ENCODE results near the gene UNC5A. TPM values are rescaled to one million over a fixed set of nuclear protein-coding genes. Genes with fewer than 3 reads are reported as not detected.

The UNC5A gene
- total RNA-seq, 1 experiment from 2014 or later: 0.13 TPM

GRCh38 chr5:176899946-176900779 lies 89.8 kb downstream of the UNC5A start:
- in situ Hi-C loops (cut with HindIII; ENCODE audit: low pct_unique_long_range_greater_than_20kb, low sequenced_read_pairs): no loop called here
- CTCF ChIA-PET: interaction anchor here (0.6 to 1.4 kb wide), 2 partner anchors 10 to 240 kb away, joined by 4 to 6 read pairs; no protein-coding TSS in a partner anchor
- TF ChIP-seq TCF7L2 (IDR thresholded peaks at IDR 0.05; ENCODE audit: low read depth, low read length) (no peak), CTCF (IDR thresholded peaks at IDR 0.05) (no peak), POLR2AphosphoS5 (IDR thresholded peaks at IDR 0.05; ENCODE audit: low read depth, low read length) (no peak)

GRCh38 chr5:176900780-176901204 lies 90.4 kb downstream of the UNC5A start:
- Histone ChIP-seq H3K27ac (ENCODE audit: low read length) (no peak overlapping the region), H3K36me3 (ENCODE audit: control insufficient read depth, insufficient read depth, low read length) (peaks cover 8% of the 10 kb centered on the region), H3K9me3 (ENCODE audit: control insufficient read depth, insufficient read depth, low read depth, low read length) (no peaks in the 10 kb centered on the region), H3K4me3 (ENCODE audit: low read depth in 2 of 2, low read length in 2 of 2) (no peak overlapping the region), H3K4me1 (ENCODE audit: control insufficient read depth, insufficient read depth, low read length) (no peaks in the 10 kb centered on the region), H3K27me3 (ENCODE audit: control insufficient read depth, insufficient read depth, low read length) (no peaks in the 10 kb centered on the region)
- ChIA-PET CTCF (interaction anchor here (0.6 to 1.4 kb wide), 2 partner anchors 10 to 240 kb away, joined by 4 to 6 read pairs; no protein-coding TSS in a partner anchor), POLR2A (no interaction called here)
- no peak for DNase-seq (ENCODE audit: low read depth, low spot score)
- BruUV-seq (replicated peaks): no TSS peak
- ATAC-seq: no peak
- TF ChIP-seq REST (IDR thresholded peaks at IDR 0.05; ENCODE audit: insufficient read depth in 1 of 2, low read depth in 2 of 2, low read length in 1 of 2): no peak
- TF ChIP-seq SIN3A (IDR thresholded peaks at IDR 0.05; ENCODE audit: borderline replicate concordance, insufficient read depth, low read depth, low read length): no peak
- TF ChIP-seq POLR2AphosphoS5 (IDR thresholded peaks at IDR 0.05; ENCODE audit: low read depth, low read length): peak; percentile 39; the same call in 1 of the 2 replicates
- no peak for TF ChIP-seq TCF7L2 (IDR thresholded peaks at IDR 0.05; ENCODE audit: low read depth, low read length)
- in situ Hi-C loops (cut with HindIII; ENCODE audit: low pct_unique_long_range_greater_than_20kb, low sequenced_read_pairs): no loop called here
- intact Hi-C loops (cut with micrococcal nuclease; ENCODE audit: unreplicated experiment): no loop called here

More at GRCh38 chr5:176899946-176900779, 89.8 kb downstream of the UNC5A start:
- DNase-seq (ENCODE audit: low read depth, low spot score): no peak
- Histone ChIP-seq H3K36me3 (ENCODE audit: control insufficient read depth, insufficient read depth, low read length) (peaks cover 8% of the 10 kb centered on the region), H3K27me3 (ENCODE audit: control insufficient read depth, insufficient read depth, low read length) (no peaks in the 10 kb centered on the region), H3K9me3 (ENCODE audit: control insufficient read depth, insufficient read depth, low read depth, low read length) (no peaks in the 10 kb centered on the region), H3K27ac (ENCODE audit: low read length) (no peak overlapping the region), H3K4me3 (ENCODE audit: low read depth in 2 of 2, low read length in 2 of 2) (no peak overlapping the region), H3K4me1 (ENCODE audit: control insufficient read depth, insufficient read depth, low read length) (no peaks in the 10 kb centered on the region)
- peak; percentile 44; the same call in 1 of the 2 replicates for ATAC-seq
- POLR2A ChIA-PET: no interaction called here
- no TSS peak for BruUV-seq (replicated peaks)
- intact Hi-C loops (cut with micrococcal nuclease; ENCODE audit: unreplicated experiment): no loop called here
